ENCODE results near the gene GRIP1.

Gene GRIP1

DNA sequence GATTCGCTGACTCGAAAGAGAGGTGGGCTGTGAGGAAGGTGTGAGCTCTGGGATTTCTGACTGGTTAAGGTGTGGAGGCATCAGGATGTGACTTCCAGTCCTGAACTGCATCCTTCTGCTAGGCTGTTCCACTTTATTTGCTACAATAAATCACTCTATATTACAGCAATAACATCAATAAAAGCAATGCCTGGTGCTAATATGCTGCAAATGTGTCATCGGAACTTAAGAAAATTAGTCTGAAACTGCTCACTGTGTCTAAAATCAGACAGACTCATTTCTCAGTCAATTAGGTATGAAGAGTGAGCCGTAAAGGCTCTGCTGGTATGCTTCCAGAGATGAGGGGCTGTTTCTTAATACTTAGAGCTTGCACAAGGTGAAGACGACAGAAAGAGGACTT lies 250.0 kb downstream of the GRIP1 start:
- DNase-seq (ENCODE audit: insufficient read length) (no peak), FAIRE-seq (no peak)
- TF ChIP-seq TAF1 (IDR thresholded peaks at IDR 0.05; ENCODE audit: borderline replicate concordance, low read depth, low read length) (no peak), POLR2AphosphoS5 (IDR thresholded peaks at IDR 0.05; ENCODE audit: low read depth, low read length) (no peak), POLR2A (IDR thresholded peaks at IDR 0.05; ENCODE audit: low read depth, low read length) (no peak)

DNA sequence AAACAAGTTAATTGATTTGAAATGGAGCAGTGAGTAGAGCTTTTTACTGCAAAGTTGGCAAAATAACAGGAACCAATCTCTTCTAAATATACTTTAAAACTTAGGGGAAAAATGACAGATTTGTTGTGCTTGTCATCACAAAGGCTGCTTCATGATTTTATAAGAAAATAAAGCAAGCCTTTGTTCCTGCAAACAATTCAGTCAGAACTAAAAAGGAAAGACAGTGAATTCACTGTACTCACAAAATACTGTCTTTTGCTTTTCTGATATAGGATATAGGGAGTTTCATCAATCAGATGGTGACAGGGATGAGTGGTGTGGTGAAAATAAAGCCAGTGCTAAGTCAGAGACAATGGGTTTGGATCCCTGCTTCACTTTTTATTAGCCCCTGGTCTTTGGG lies 250.6 kb downstream of the GRIP1 start:
- TF ChIP-seq TAF1 (IDR thresholded peaks at IDR 0.05; ENCODE audit: borderline replicate concordance, low read depth, low read length) (no peak), POLR2AphosphoS5 (IDR thresholded peaks at IDR 0.05; ENCODE audit: low read depth, low read length) (no peak), POLR2A (IDR thresholded peaks at IDR 0.05; ENCODE audit: low read depth, low read length) (no peak)
- DNase-seq (ENCODE audit: insufficient read length), result no peak
- no peak for FAIRE-seq

DNA sequence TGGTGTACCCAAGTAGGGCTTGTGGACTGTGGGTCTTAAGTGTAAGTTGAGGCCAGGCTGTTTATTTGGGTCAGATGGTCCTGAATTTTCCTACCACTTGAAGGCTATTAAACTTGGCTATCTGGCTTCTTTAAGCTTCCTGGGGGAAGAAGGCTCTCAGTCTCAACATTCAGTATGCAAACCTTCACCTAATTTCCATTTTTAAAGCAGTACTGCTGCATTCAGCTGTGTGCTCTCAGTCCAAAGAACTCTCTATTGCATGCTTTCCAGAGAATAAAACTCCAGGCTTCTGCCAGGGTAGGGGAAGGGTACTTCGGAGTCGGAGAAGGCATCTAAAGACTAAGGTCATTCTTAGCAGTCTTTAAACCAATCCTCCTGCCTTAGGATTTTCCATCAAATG lies 252.2 kb downstream of the GRIP1 start:
- TF ChIP-seq POLR2A (IDR thresholded peaks at IDR 0.05; ENCODE audit: low read depth, low read length), result no peak
- TF ChIP-seq TAF1 (IDR thresholded peaks at IDR 0.05; ENCODE audit: borderline replicate concordance, low read depth, low read length), result no peak
- no peak for TF ChIP-seq POLR2AphosphoS5 (IDR thresholded peaks at IDR 0.05; ENCODE audit: low read depth, low read length)
- DNase-seq (ENCODE audit: insufficient read length), result no peak
- no peak for FAIRE-seq

DNA sequence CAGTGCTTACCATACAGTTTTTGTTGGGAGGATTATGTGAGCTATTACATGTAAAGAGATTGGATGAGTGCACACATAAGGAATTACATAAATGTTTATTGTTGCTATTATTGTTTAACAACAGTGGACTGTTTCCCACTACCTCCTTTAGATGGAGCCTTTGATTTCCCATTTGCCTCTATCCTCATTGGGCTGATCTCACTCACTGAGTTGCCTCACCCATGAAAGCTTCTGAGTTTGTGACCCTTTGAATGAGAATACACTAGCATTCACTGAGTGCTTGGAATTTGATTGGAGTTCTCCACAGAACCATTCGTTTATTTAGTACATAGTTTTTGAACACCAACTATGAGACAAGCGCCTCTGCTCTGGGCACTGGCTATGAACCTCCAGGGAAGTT lies 255.6 kb downstream of the GRIP1 start:
- FAIRE-seq, result no peak
- no peak for DNase-seq (ENCODE audit: insufficient read length)
- TF ChIP-seq POLR2A (IDR thresholded peaks at IDR 0.05; ENCODE audit: low read depth, low read length), result no peak
- TF ChIP-seq TAF1 (IDR thresholded peaks at IDR 0.05; ENCODE audit: borderline replicate concordance, low read depth, low read length), result no peak
- TF ChIP-seq POLR2AphosphoS5 (IDR thresholded peaks at IDR 0.05; ENCODE audit: low read depth, low read length), result no peak

DNA sequence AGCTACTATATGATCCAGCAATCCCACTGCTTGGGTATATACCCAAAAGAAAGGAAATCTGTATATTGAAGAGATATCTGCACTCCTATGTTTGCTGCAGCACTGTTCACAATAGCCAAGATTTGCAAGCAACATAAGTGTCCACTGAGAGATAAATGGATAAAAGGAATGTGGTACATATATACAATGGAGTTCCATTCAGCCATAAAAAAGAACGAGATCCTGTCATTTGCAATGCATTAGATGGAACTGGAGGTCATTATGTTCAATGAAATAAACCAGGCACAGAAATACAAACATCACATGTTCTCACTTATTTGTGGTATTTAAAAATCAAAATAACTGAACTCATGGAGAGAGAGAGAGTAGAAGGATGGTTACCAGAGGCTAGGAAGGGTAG lies 260.0 kb downstream of the GRIP1 start:
- TF ChIP-seq POLR2A (IDR thresholded peaks at IDR 0.05; ENCODE audit: low read depth, low read length) (no peak), POLR2AphosphoS5 (IDR thresholded peaks at IDR 0.05; ENCODE audit: low read depth, low read length) (no peak), TAF1 (IDR thresholded peaks at IDR 0.05; ENCODE audit: borderline replicate concordance, low read depth, low read length) (no peak)
- DNase-seq (ENCODE audit: insufficient read length) (no peak), FAIRE-seq (no peak)

DNA sequence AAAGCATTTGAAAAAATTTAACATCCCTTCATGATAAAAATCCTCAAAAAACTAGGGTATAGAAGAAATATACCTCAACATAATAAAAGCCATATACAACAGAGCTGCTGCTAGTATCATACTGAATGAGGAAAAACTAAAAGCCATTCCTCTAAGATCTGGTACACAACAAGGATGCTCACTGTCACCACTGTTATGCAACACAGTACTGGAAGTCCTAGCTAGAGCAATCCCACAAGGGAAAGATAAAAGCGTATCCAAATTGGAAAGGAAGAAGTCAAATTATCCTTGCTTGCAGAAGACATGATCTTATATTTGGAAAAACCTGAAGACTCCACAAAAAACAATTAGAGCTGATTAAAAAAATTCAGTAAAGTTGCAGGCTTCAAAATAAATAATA lies 261.7 kb downstream of the GRIP1 start:
- FAIRE-seq (no peak), DNase-seq (ENCODE audit: insufficient read length) (no peak)
- TF ChIP-seq POLR2AphosphoS5 (IDR thresholded peaks at IDR 0.05; ENCODE audit: low read depth, low read length), result no peak
- TF ChIP-seq TAF1 (IDR thresholded peaks at IDR 0.05; ENCODE audit: borderline replicate concordance, low read depth, low read length), result no peak
- no peak for TF ChIP-seq POLR2A (IDR thresholded peaks at IDR 0.05; ENCODE audit: low read depth, low read length)

DNA sequence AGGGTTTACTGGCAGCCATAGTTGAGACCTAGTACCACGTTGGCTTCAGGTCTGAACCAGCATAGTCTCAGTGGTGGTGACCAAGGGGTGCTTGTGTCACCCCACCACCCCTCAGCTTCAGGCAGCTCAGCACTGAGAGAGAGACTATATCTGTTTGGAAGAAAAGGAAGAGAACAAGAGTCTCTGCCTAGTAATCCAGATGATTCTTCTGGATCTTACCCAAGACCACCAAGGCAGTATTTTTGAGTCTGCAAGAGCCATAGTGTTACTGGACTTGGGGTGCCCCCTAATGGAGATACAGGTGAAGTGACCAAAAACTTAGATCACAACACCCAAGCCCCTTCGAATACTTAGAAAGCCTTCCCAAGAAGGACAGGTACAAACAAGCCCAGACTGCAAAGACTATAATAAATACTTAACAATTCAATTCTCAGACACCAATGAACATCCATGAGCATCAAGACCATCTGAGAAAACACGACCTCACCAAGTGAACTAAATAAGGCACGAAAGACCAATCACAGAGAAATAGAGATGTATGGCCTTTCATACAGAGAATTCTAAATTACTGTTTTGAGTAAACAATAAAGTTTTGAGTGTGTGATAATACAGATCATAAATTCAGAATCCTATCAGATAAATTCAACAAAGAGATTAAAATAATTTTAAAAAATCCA lies 269.5 kb downstream of the GRIP1 start:
- TF ChIP-seq POLR2AphosphoS5 (IDR thresholded peaks at IDR 0.05; ENCODE audit: low read depth, low read length) (no peak), POLR2A (IDR thresholded peaks at IDR 0.05; ENCODE audit: low read depth, low read length) (no peak), TAF1 (IDR thresholded peaks at IDR 0.05; ENCODE audit: borderline replicate concordance, low read depth, low read length) (no peak)
- FAIRE-seq (no peak), DNase-seq (ENCODE audit: insufficient read length) (no peak)

DNA sequence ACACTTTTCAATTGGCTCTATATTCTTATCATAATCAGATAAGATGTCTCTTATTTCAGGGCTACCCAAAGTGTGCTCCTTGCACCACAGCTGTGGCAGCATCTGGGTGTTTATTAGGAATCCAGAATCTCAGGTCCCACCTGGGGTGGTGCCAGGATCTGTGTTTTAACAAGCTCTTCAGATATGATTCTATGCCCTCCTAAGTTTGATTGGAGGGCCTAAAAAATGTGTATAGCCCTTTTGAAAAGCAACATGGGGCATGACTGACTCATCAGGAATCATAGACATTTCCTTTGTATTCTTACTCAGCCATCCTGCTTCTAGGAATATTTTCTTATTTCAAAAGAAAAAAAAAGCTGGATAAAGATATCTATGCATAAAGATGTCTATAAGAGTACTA lies 273.5 kb downstream of the GRIP1 start:
- DNase-seq (ENCODE audit: insufficient read length) (no peak), FAIRE-seq (no peak)
- TF ChIP-seq POLR2AphosphoS5 (IDR thresholded peaks at IDR 0.05; ENCODE audit: low read depth, low read length) (no peak), POLR2A (IDR thresholded peaks at IDR 0.05; ENCODE audit: low read depth, low read length) (no peak), TAF1 (IDR thresholded peaks at IDR 0.05; ENCODE audit: borderline replicate concordance, low read depth, low read length) (no peak)

DNA sequence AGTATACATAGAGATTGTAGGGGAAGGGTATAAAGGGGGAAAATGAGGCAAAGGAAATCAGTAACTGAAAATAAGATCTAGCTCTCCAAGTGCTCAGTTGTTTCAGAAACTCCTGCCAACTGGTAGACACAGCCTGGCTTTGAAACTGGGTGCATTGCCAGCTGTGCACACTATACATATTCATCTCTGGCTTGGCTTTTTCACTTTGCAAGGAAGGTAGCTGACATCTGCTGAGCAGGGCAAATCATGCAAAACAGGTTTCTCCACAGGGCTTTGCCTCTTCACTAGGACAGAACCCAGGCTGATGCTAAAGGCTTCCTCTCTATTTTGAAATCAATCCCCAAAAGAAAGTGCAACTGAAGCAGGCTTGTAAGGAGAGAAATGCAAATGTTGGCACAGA lies 275.1 kb downstream of the GRIP1 start:
- no peak for FAIRE-seq
- TF ChIP-seq TAF1 (IDR thresholded peaks at IDR 0.05; ENCODE audit: borderline replicate concordance, low read depth, low read length), result no peak

DNA sequence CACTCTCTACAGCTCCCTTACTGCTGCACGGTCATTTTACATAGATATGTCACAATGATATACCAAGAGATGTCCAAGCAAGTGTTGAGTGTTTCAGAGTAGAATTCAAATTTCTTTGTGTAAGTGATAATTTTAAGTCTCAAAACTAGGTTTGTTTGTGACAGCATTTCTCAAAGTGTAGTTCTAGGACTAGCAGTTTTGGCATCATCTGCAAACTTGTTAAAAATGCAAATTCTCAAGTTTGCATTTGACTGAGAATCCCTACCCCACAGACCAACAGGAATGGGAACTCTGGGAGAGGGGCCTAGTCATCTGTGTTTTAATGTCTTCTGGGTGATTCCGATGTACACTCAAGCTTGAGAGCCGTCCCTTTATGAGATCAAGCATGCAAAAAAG lies 279.0 kb downstream of the GRIP1 start:
- DNase-seq (ENCODE audit: insufficient read length), result no peak
- FAIRE-seq, result no peak
- TF ChIP-seq POLR2A (IDR thresholded peaks at IDR 0.05; ENCODE audit: low read depth, low read length) (no peak), POLR2AphosphoS5 (IDR thresholded peaks at IDR 0.05; ENCODE audit: low read depth, low read length) (no peak), TAF1 (IDR thresholded peaks at IDR 0.05; ENCODE audit: borderline replicate concordance, low read depth, low read length) (no peak)

More for the DNA sequence above, 275.1 kb downstream of the GRIP1 start:
- DNase-seq (ENCODE audit: insufficient read length), result no peak

DNA sequence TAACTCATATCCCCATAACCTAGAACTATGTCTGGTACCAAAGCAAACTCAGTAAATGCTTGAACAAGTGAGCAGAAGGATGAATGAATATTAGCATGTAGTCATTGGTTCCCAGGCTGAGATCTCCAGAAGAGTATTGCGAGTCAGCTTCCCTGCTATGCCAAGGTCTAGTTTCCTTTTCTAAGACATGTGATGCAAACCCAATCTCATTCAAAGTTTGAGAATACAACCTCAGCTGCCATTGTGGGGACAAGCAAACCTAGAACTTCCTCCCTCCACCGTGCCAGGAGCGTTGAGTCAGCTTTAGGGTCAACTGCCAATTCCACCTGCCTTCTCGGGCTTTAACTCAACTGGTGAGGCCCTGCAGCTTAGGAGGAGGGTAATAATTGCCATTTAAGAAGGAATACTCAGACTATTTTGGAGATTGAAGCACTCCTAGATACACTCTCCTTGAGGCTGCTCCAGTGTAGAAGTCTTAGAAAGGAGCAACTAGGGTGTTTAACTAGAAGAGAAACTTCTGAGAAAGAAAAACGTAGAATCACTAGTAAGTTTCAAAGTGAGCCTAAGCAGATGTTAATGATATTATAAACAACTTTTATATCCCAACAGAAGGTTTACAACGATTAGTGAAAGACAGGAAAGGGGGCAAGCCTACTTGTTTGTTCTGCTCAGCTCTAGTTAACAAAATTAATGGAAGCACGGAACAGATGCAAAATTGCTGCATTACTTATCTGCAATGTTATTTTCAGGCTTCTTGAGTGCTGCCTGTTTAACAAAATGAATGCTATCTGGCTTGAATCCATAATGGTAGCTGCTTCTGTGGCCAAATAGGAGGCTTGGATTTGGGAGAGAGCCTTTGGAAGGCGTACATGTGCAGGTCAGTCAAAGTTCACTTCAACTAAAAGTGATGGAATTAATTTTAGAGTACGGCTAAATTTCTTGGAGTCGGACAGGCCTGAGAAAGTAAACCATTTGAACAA lies 279.7 kb downstream of the GRIP1 start:
- DNase-seq (ENCODE audit: insufficient read length) (no peak), FAIRE-seq (no peak)
- no peak for TF ChIP-seq POLR2A (IDR thresholded peaks at IDR 0.05; ENCODE audit: low read depth, low read length)
- no peak for TF ChIP-seq POLR2AphosphoS5 (IDR thresholded peaks at IDR 0.05; ENCODE audit: low read depth, low read length)
- TF ChIP-seq TAF1 (IDR thresholded peaks at IDR 0.05; ENCODE audit: borderline replicate concordance, low read depth, low read length), result no peak
